ENCODE data around the gene PIP5K1C. TPM values are rescaled to one million over a fixed set of nuclear protein-coding genes. Genes with fewer than 3 reads are reported as not detected.

The PIP5K1C gene
- total and polyA plus RNA-seq, 9 of the 15 experiments (the other 6 are each of a cell fraction or from before 2014, with no cell fraction given) = 0.38 to 22.1 (median 4.1) TPM

DNA sequence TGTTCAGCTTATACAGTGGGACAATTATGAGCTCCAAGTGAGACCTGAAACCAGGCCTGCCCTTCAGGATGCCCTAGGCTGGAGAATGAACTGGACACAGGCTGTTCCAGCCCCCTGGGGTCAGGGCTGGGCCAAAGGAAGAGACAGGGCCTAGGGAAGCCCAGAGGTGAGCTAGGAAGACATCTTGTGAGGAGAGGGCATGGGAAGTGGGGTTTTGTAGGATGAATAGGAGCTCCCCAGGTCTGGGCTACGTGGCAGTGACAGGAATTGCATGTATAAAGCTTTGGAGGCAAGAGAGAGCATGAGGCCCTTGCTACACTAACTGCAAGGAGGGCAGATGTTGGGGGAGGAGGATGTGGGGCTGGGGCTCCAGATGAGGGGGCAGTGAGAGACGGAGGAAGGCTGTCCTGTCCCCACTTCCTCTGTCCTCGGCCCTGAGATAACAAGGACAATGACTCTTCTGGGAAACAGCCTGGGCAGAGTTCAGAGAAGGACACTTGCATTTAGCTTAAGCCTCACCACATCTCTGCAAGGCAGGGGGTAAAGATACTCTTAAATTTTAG lies 92.1 kb downstream of the PIP5K1C start (continued):
- TF ChIP-seq ELK1 (CRISPR knock-in tag; IDR thresholded peaks at IDR 0.05) (no peak), TOE1 (IDR thresholded peaks at IDR 0.05; ENCODE audit: borderline replicate concordance) (0 out of 2 replicates have a peak, but pooled peaks have one; percentile 42), TOE1 (CRISPR knock-in tag; IDR thresholded peaks at IDR 0.05; ENCODE audit: borderline replicate concordance, low read depth) (no peak), RAD51 (IDR thresholded peaks at IDR 0.05; ENCODE audit: borderline replicate concordance, low read depth) (no peak), CHD2 (IDR thresholded peaks at IDR 0.05; ENCODE audit: low read depth, low read length) (no peak), TEAD1 (CRISPR knock-in tag; IDR thresholded peaks at IDR 0.05) (no peak), PHF21A (IDR thresholded peaks at IDR 0.05; ENCODE audit: borderline replicate concordance, low read depth) (no peak), ZEB2 (IDR thresholded peaks at IDR 0.05) (no peak), TFAM (CRISPR knock-in tag; conservative IDR thresholded peaks at IDR 0.05) (no peak), FOXO4 (CRISPR knock-in tag; IDR thresholded peaks at IDR 0.05) (no peak), ZNF232 (CRISPR knock-in tag; IDR thresholded peaks at IDR 0.05) (no peak), ELF2 (CRISPR knock-in tag; IDR thresholded peaks at IDR 0.05) (no peak), CC2D1A (IDR thresholded peaks at IDR 0.05) (0 out of 2 replicates have a peak, but pooled peaks have one; percentile 4), ZFX (CRISPR knock-in tag; IDR thresholded peaks at IDR 0.05) (no peak; the same call in 1 of the 2 replicates), NKRF (IDR thresholded peaks at IDR 0.05; ENCODE audit: borderline replicate concordance) (no peak), KLF13 (tag; IDR thresholded peaks at IDR 0.05; ENCODE audit: borderline replicate concordance, low read depth) (no peak), ZNF644 (tag; IDR thresholded peaks at IDR 0.05; ENCODE audit: low read depth) (no peak)
- TF ChIP-seq, protein P1, sequence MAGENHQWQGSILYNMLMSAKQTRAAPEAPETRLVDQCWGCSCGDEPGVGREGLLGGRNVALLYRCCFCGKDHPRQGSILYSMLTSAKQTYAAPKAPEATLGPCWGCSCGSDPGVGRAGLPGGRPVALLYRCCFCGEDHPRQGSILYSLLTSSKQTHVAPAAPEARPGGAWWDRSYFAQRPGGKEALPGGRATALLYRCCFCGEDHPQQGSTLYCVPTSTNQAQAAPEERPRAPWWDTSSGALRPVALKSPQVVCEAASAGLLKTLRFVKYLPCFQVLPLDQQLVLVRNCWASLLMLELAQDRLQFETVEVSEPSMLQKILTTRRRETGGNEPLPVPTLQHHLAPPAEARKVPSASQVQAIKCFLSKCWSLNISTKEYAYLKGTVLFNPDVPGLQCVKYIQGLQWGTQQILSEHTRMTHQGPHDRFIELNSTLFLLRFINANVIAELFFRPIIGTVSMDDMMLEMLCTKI (IDR thresholded peaks at IDR 0.05; ENCODE audit: partially characterized antibody) = no peak
- TF ChIP-seq, protein P2, sequence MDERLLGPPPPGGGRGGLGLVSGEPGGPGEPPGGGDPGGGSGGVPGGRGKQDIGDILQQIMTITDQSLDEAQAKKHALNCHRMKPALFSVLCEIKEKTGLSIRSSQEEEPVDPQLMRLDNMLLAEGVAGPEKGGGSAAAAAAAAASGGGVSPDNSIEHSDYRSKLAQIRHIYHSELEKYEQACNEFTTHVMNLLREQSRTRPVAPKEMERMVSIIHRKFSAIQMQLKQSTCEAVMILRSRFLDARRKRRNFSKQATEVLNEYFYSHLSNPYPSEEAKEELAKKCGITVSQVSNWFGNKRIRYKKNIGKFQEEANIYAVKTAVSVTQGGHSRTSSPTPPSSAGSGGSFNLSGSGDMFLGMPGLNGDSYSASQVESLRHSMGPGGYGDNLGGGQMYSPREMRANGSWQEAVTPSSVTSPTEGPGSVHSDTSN (CRISPR knock-in tag; IDR thresholded peaks at IDR 0.05; ENCODE audit: low read depth) = no peak
- TF ChIP-seq, protein P2 (tag; conservative IDR thresholded peaks at IDR 0.05; ENCODE audit: low read depth) = no peak
